GM12873 (cell line): Measurements from ENCODE around the gene MSI2.
A peak's percentile ranks its signal among the peaks of the same experiment; 100 is the strongest.

Experiments used
- CTCF ChIP-seq: IDR thresholded peaks from 2 replicates; pipeline ENCODE4 v1.5.1; 2012; ENCODE audit warnings: low read depth, mild to moderate bottlenecking, moderate library complexity, low read length, control low read depth; ENCODE audit not compliant: insufficient read depth; ENCODE audit errors: missing control alignments

MSI2 gene

GRCh38 chr17:57394375-57394774 lies 138.1 kb downstream of the MSI2 start:
- no peak for TF ChIP-seq CTCF

GRCh38 chr17:57395721-57396321 lies 139.5 kb downstream of the MSI2 start:
- TF ChIP-seq CTCF = no peak

- no peak for TF ChIP-seq CTCF
Observed at GRCh38 chr17:57396511-57396921, 140.2 kb downstream of the MSI2 start.

- no peak for TF ChIP-seq CTCF
Observed at GRCh38 chr17:57397402-57397801, 141.1 kb downstream of the MSI2 start.

GRCh38 chr17:57399690-57400089 lies 143.4 kb downstream of the MSI2 start:
- TF ChIP-seq CTCF = no peak

- no peak for TF ChIP-seq CTCF
Observed at GRCh38 chr17:57400648-57401047, 144.3 kb downstream of the MSI2 start.

- TF ChIP-seq CTCF = peak; percentile 23
Observed at GRCh38 chr17:57401556-57402488, 145.5 kb downstream of the MSI2 start.
